NB4 (cell line): ENCODE results near the gene GALNTL6.

ENCODE experiments used
- DNase-seq: peaks from one replicate; pipeline ENCODE4 v3.0.0; 2010; ENCODE audit warnings: low read depth
- H3K4me3 ChIP-seq: one replicate; pipeline ENCODE4 v1.5.1; 2011; ENCODE audit warnings: mild to moderate bottlenecking, low read depth, low read length, moderate library complexity
- CTCF ChIP-seq: IDR thresholded peaks from one replicate; pipeline ENCODE4 v1.5.1; 2012; ENCODE audit warnings: low read depth, low read length
- MYC ChIP-seq: IDR thresholded peaks from 2 replicates; pipeline ENCODE4 v1.6.1; 2011; ENCODE audit warnings: low read depth, low read length
- POLR2A ChIP-seq: IDR thresholded peaks from 2 replicates; pipeline ENCODE4 v1.6.1; 2011; ENCODE audit warnings: mild to moderate bottlenecking; ENCODE audit not compliant: insufficient read length; ENCODE audit errors: extremely low read depth
- TF ChIP-seq, protein P1 (sequence below): IDR thresholded peaks from 2 replicates; pipeline ENCODE4 v1.6.1; 2011; ENCODE audit warnings: low read depth, low read length

The GALNTL6 gene

GRCh38 chr4:172675232-172675631, 862.0 kb downstream of the GALNTL6 start:
- no peak overlapping the region for H3K4me3 ChIP-seq
- TF ChIP-seq POLR2A (no peak), CTCF (no peak), MYC (no peak)
- TF ChIP-seq, protein P1, sequence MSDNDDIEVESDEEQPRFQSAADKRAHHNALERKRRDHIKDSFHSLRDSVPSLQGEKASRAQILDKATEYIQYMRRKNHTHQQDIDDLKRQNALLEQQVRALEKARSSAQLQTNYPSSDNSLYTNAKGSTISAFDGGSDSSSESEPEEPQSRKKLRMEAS = no peak
- no peak for DNase-seq

GRCh38 chr4:172680691-172681090, 867.5 kb downstream of the GALNTL6 start:
- DNase-seq = no peak
- TF ChIP-seq CTCF (no peak), MYC (no peak), POLR2A (no peak)
- TF ChIP-seq, protein P1 = no peak
- no peak overlapping the region for H3K4me3 ChIP-seq

GRCh38 chr4:172683021-172683420, 869.8 kb downstream of the GALNTL6 start:
- TF ChIP-seq MYC (no peak), POLR2A (no peak), CTCF (no peak)
- TF ChIP-seq, protein P1 = no peak
- H3K4me3 ChIP-seq = no peak overlapping the region
- no peak for DNase-seq

- no peak for TF ChIP-seq MYC
- TF ChIP-seq, protein P1 = no peak
- no peak for TF ChIP-seq POLR2A
- TF ChIP-seq CTCF = no peak
- DNase-seq = no peak
- H3K4me3 ChIP-seq = no peak overlapping the region
These were observed 872.8 kb downstream of the GALNTL6 start for GRCh38 chr4:172686021-172686420.

DNA sequence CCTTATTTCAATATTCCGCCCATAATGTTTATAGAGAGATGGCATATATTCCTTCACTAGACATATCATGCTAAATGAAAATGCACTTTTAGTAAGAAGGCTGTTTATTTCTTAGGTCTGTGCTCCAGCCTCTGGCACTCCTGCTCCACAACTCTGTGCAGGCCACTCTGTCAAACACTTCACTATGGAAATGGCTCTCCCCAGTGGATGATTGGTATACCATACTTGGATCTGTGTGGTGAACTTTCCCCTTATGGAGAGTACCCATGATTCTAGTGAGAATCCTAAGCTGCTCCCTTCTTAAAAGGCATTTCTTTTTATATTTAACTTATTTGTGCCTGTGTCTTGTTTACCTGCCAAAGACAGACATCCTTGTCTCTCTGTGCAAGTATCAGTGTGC, 875.3 kb downstream of the GALNTL6 start:
- TF ChIP-seq MYC (no peak), POLR2A (no peak), CTCF (no peak)
- TF ChIP-seq, protein P1 = no peak
- H3K4me3 ChIP-seq = no peak overlapping the region
- no peak for DNase-seq

- no peak for DNase-seq
- no peak overlapping the region for H3K4me3 ChIP-seq
- TF ChIP-seq POLR2A (no peak), CTCF (no peak), MYC (no peak)
These were observed 878.3 kb downstream of the GALNTL6 start for GRCh38 chr4:172691552-172691951.
